Activated T-helper 17 cell treated with anti-CD3 and anti-CD28 coated beads, Interleukin-2, amount 50 U/mL, for 72 hours (primary cell): Measurements from ENCODE around the gene SLC29A3. TPM values are rescaled to one million over a fixed set of nuclear protein-coding genes. Genes with fewer than 3 reads are reported as not detected.

Experiments used
- ATAC-seq: fragments of 150-1000 bp; cut with Tn5 transposase; replicated peaks from 2 replicates; pipeline ENCODE4 v1.10.0; 2021; ENCODE audit warnings: mild to moderate bottlenecking, moderate library complexity
- H3K27ac Mint-ChIP-seq: one replicate; pipeline ENCODE4 v1.8.0; 2022; ENCODE audit warnings: mixed read lengths
- H3K27me3 Mint-ChIP-seq: one replicate; pipeline ENCODE4 v1.8.0; 2022; ENCODE audit warnings: mixed read lengths
- H3K36me3 Mint-ChIP-seq: one replicate; pipeline ENCODE4 v1.8.0; 2022; ENCODE audit warnings: low read depth, mild to moderate bottlenecking, mixed read lengths
- H3K4me1 Mint-ChIP-seq: one replicate; pipeline ENCODE4 v1.8.0; 2022; ENCODE audit warnings: mixed read lengths
- H3K4me3 Mint-ChIP-seq: one replicate; pipeline ENCODE4 v1.8.0; 2022; ENCODE audit warnings: mild to moderate bottlenecking, mixed read lengths
- H3K9me3 Mint-ChIP-seq: one replicate; pipeline ENCODE4 v1.8.0; 2022; ENCODE audit warnings: mixed read lengths
- total RNA-seq, 2 donors: library from RNA; stranded (reverse); gene quantifications; one replicate each; pipeline ENCODE4 v1.2.3, GENCODE V29; 2022

Gene SLC29A3
- total RNA-seq, 2 donors from 2014 or later, result 2.7 to 3.4 TPM

DNA sequence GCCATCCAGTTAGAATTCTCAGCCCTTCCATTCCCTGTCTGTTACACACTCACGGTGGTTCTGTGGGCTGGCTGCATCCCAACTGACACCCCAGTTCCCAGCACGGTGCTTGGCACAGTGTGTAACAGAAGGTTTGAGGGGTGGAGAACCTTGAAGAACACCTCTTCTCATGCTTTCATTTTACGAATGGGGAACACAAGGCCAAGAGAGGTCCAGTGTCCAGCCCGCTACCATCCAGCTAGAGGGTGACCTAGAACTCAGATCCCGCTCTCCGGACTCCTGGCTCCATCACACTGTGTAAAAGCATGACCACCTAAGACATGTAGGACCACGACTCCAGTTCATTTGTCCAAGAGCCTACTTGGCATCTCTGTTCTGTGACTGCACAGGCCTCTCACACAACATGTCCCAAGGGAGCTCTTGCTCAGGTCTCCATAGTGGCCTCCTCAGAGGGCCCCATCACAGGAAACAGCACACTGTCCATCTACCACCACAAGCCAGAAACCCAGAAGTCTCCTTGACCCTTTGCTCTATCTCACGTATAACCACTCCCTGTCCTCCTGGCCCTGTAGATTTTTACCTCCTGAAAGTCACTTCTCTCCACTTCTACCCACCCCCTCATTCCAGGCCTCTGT lies 74.9 kb downstream of the SLC29A3 start:
- Mint-ChIP-seq H3K4me3 (no peak overlapping the region), H3K27me3 (peaks cover 37% of the 10 kb centered on the region), H3K4me1 (no peaks in the 10 kb centered on the region), H3K36me3 (no peaks in the 10 kb centered on the region), H3K27ac (no peak overlapping the region), H3K9me3 (no peaks in the 10 kb centered on the region)
- ATAC-seq, result no peak

DNA sequence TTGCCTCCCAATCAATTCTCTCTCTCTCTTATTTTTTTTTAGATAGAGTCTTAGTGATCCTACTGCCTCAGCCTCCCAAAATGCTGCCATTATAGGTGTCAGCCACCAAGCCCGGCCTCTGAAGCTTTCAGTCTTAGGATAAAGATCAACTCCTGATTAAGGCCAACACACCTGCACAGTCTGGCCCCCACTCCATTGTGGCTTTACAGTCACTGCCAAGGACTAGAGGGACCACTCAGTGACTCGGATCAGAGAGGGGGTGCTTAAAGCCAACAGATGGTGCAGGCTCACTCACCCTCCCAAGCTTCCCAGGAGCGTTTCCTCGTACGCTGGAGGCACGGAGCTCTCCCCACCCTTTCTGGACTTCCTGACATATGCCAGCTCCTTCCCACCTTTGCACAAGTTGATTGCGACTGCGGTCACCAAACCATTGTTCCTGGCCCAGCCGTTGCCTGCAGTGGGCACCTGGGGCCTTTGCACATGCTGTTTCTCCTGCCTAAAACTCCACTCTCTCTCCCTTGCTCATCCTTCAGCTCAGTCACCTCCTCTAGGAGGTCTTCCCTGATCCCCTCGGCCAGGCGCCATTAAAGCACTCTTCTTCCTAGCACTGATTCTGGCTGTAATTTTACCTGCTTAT lies 76.0 kb downstream of the SLC29A3 start:
- Mint-ChIP-seq H3K4me1 (no peaks in the 10 kb centered on the region), H3K36me3 (no peaks in the 10 kb centered on the region), H3K27me3 (peaks cover 44% of the 10 kb centered on the region), H3K4me3 (no peak overlapping the region), H3K27ac (no peak overlapping the region), H3K9me3 (no peaks in the 10 kb centered on the region)
- no peak for ATAC-seq

GRCh38 chr10:71395621-71396020 lies 76.6 kb downstream of the SLC29A3 start:
- Mint-ChIP-seq H3K27ac (no peak overlapping the region), H3K4me3 (peak overlapping the region; percentile 61), H3K27me3 (peaks cover 46% of the 10 kb centered on the region), H3K4me1 (no peaks in the 10 kb centered on the region), H3K9me3 (no peaks in the 10 kb centered on the region), H3K36me3 (no peaks in the 10 kb centered on the region)
- ATAC-seq, result no peak

DNA sequence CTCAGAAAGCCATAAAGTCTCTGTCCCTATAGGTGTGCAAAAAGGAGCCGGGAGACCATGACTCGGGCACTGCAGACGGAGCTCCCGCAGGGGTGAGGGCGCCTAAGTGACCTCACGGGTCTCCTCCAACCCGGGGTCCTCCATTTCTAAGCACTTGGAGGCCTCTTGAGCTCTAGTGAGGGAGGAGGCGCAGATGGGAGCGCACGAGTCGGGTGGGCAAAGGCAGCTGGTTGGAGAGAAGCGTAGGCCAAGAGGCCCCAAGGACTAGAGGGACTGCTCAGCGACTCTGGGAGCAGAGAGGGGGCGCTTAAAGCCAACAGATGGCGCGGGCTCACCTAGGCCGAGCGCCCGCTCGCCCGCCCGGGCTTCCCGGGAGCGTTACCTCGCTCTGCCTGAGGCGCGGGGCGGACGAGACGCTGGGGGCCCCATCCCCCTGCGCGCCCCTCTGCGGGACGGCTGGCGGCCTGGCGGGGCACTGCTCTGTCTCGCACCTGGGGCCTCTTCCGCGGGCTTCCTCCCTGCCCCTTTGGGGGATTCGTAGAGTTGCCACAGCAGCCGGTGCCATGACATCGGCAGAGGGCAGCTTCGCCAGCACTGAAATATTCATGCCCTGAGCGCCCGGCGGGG lies 77.1 kb downstream of the SLC29A3 start:
- H3K27ac Mint-ChIP-seq, result no peak overlapping the region
- peaks cover 48% of the 10 kb centered on the region for H3K27me3 Mint-ChIP-seq
- H3K36me3 Mint-ChIP-seq, result no peaks in the 10 kb centered on the region
- no peaks in the 10 kb centered on the region for H3K9me3 Mint-ChIP-seq
- ATAC-seq, result peak; percentile 78
- H3K4me3 Mint-ChIP-seq, result peak overlapping the region; percentile 61
- H3K4me1 Mint-ChIP-seq, result no peaks in the 10 kb centered on the region

- peaks cover 47% of the 10 kb centered on the region for H3K27me3 Mint-ChIP-seq
- no peaks in the 10 kb centered on the region for H3K4me1 Mint-ChIP-seq
- no peak within 1 kb of the TSS for H3K27ac Mint-ChIP-seq
- no peaks in the 10 kb centered on the region for H3K36me3 Mint-ChIP-seq
- H3K9me3 Mint-ChIP-seq, result no peaks in the 10 kb centered on the region
- ATAC-seq, result peak; percentile 36
- peak within 1 kb of the TSS; percentile 61 for H3K4me3 Mint-ChIP-seq
These were observed 77.7 kb downstream of the SLC29A3 start, which contains the start of gene CDH23 for GRCh38 chr10:71396711-71397295. CDH23 (plus strand) TSS chr10:71396920; CDS start chr10:71439832, 42,912 bp downstream.

GRCh38 chr10:71397296-71398212 lies 78.5 kb downstream of the SLC29A3 start:
- peak overlapping the region; percentile 25 for H3K4me3 Mint-ChIP-seq
- ATAC-seq, result no peak
- H3K27ac Mint-ChIP-seq, result no peak overlapping the region
- H3K9me3 Mint-ChIP-seq, result no peaks in the 10 kb centered on the region
- H3K36me3 Mint-ChIP-seq, result no peaks in the 10 kb centered on the region
- H3K27me3 Mint-ChIP-seq, result peaks cover 43% of the 10 kb centered on the region
- no peaks in the 10 kb centered on the region for H3K4me1 Mint-ChIP-seq

GRCh38 chr10:71398976-71399375 lies 79.9 kb downstream of the SLC29A3 start:
- no peaks in the 10 kb centered on the region for H3K9me3 Mint-ChIP-seq
- H3K4me3 Mint-ChIP-seq, result no peak overlapping the region
- peaks cover 43% of the 10 kb centered on the region for H3K27me3 Mint-ChIP-seq

DNA sequence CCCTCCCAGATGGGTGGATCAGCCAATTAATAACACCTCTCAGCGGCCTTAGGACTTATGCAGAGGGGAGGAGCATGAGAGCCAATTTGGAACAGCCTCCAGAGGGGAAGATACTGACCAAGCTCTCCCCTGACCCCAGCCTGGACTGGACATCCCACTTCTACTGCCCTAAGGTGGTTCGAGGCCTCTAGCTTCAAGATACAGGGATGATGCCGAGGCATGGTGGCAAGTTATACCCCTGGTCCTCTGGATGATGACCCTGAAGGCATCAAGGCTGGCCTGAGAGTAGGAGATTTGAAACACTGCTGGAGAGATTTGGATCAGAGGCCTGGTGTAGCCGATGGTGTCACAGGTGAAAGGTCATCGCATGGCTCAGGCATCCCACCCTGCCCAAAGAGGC lies 80.9 kb downstream of the SLC29A3 start:
- no peaks in the 10 kb centered on the region for H3K4me1 Mint-ChIP-seq
- ATAC-seq, result no peak
- H3K36me3 Mint-ChIP-seq, result no peaks in the 10 kb centered on the region
- H3K27ac Mint-ChIP-seq, result no peak overlapping the region
- no peaks in the 10 kb centered on the region for H3K9me3 Mint-ChIP-seq
- H3K4me3 Mint-ChIP-seq, result no peak overlapping the region
- peaks cover 40% of the 10 kb centered on the region for H3K27me3 Mint-ChIP-seq

More at GRCh38 chr10:71398976-71399375, 79.9 kb downstream of the SLC29A3 start:
- ATAC-seq, result no peak
- Mint-ChIP-seq H3K4me1 (no peaks in the 10 kb centered on the region), H3K36me3 (no peaks in the 10 kb centered on the region), H3K27ac (no peak overlapping the region)

- ATAC-seq, result no peak
- Mint-ChIP-seq H3K4me3 (no peak overlapping the region), H3K27me3 (peaks cover 30% of the 10 kb centered on the region), H3K27ac (no peak overlapping the region), H3K9me3 (no peaks in the 10 kb centered on the region), H3K36me3 (no peaks in the 10 kb centered on the region), H3K4me1 (no peaks in the 10 kb centered on the region)
These were observed 82.0 kb downstream of the SLC29A3 start for GRCh38 chr10:71401056-71401455.

GRCh38 chr10:71402005-71402404 lies 82.9 kb downstream of the SLC29A3 start:
- Mint-ChIP-seq H3K9me3 (no peaks in the 10 kb centered on the region), H3K27me3 (peaks cover 29% of the 10 kb centered on the region), H3K27ac (no peak overlapping the region), H3K4me1 (no peaks in the 10 kb centered on the region), H3K36me3 (no peaks in the 10 kb centered on the region), H3K4me3 (no peak overlapping the region)
- ATAC-seq, result no peak

DNA sequence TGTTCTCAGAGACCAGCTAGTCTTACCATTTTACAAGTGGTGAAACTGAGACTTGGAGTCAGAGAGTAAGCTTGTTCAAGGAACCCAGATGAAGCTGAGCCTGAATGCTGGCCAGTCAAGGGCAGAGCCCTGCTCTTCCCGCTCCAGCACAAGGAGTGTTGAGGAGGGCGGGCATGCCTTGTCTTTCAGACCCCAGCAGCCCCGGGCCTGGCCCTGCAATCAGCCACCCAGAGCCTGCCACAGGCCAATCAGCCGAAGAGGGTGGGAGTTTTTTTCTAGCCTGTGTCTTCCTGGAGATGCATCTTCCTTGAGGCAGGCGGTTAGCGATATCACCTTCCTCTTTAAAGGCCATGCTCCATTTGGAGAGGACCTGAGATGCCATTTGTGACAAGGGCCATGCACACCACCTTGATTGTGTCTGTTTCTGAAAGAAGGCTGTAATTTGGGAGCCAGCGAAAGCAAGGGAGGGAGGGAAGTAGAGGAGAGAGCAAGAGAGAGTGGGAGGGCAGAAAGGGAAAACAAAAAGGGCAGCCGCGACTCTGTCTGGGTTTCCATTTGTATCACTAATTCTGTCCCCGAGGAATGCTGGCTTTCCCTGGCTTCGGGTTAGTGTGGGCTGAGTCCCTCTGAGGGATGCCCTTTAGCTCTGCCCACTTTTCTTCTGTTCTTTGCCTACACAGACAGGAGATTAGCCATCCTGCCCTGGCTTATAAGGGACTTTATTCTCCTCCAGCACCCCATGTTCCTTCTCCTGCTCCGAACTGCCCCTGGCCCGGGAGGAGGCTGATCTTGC lies 85.6 kb downstream of the SLC29A3 start:
- Mint-ChIP-seq H3K27me3 (peaks cover 14% of the 10 kb centered on the region), H3K27ac (no peak overlapping the region), H3K36me3 (no peaks in the 10 kb centered on the region), H3K4me1 (no peaks in the 10 kb centered on the region), H3K9me3 (no peaks in the 10 kb centered on the region), H3K4me3 (no peak overlapping the region)
- no peak for ATAC-seq

- Mint-ChIP-seq H3K4me3 (no peak overlapping the region), H3K36me3 (no peaks in the 10 kb centered on the region), H3K4me1 (no peaks in the 10 kb centered on the region), H3K9me3 (peaks cover 2% of the 10 kb centered on the region), H3K27me3 (peaks cover 4% of the 10 kb centered on the region), H3K27ac (no peak overlapping the region)
- ATAC-seq, result no peak
These were observed 87.8 kb downstream of the SLC29A3 start for GRCh38 chr10:71406878-71407277.

- Mint-ChIP-seq H3K27me3 (peaks cover 6% of the 10 kb centered on the region), H3K9me3 (peaks cover 4% of the 10 kb centered on the region), H3K4me1 (no peaks in the 10 kb centered on the region), H3K4me3 (no peak overlapping the region), H3K36me3 (no peaks in the 10 kb centered on the region), H3K27ac (no peak overlapping the region)
- ATAC-seq, result no peak
These were observed 89.6 kb downstream of the SLC29A3 start for GRCh38 chr10:71408436-71409225.
